Limb (tissue), 2 donors: ENCODE data around the gene KLHL40.
"Not testable (repeated sequence)": the region's sequence is repeated elsewhere in the genome, so short reads cannot be mapped to it uniquely, and the experiment has no call there.

Experiments
- DNase-seq, 2 donors: peaks; one replicate each; pipeline ENCODE4 v3.0.0-alpha.2; 2016; ENCODE audit errors: extremely low spot score in 2 of 2

KLHL40 gene

GRCh38 chr3:42720126-42720525, 34.8 kb downstream of the KLHL40 start:
- no peak for DNase-seq

- DNase-seq, result no peak
Observed at GRCh38 chr3:42721690-42722089, 36.4 kb downstream of the KLHL40 start.

GRCh38 chr3:42722442-42722841, 37.1 kb downstream of the KLHL40 start:
- DNase-seq, result not testable (repeated sequence)

- DNase-seq, result no peak
Observed at GRCh38 chr3:42723219-42723618, 37.9 kb downstream of the KLHL40 start.

GRCh38 chr3:42725454-42725853, 40.1 kb downstream of the KLHL40 start:
- DNase-seq, result no peak

- DNase-seq, result peak in 1 of 2 donors; percentile 21
Observed at GRCh38 chr3:42728056-42728455, 42.7 kb downstream of the KLHL40 start.

- no peak for DNase-seq
Observed at GRCh38 chr3:42728668-42729364, 43.5 kb downstream of the KLHL40 start.

GRCh38 chr3:42729404-42730145, 44.2 kb downstream of the KLHL40 start:
- DNase-seq, result no peak

GRCh38 chr3:42730294-42730693, 45.0 kb downstream of the KLHL40 start:
- no peak for DNase-seq

GRCh38 chr3:42730706-42731420, 45.5 kb downstream of the KLHL40 start:
- DNase-seq, result no peak

- DNase-seq, result no peak
Observed at GRCh38 chr3:42731476-42732195, 46.3 kb downstream of the KLHL40 start.

- DNase-seq, result no peak
Observed at GRCh38 chr3:42732196-42732828, 47.0 kb downstream of the KLHL40 start.

- no peak for DNase-seq
Observed at GRCh38 chr3:42732829-42733459, 47.6 kb downstream of the KLHL40 start.

GRCh38 chr3:42733501-42734262, 48.3 kb downstream of the KLHL40 start:
- DNase-seq, result no peak

GRCh38 chr3:42734263-42734860, 49.0 kb downstream of the KLHL40 start:
- DNase-seq, result no peak

- no peak for DNase-seq
Observed at GRCh38 chr3:42735019-42735418, 49.7 kb downstream of the KLHL40 start.

- no peak for DNase-seq
Observed at GRCh38 chr3:42735615-42736014, 50.3 kb downstream of the KLHL40 start.

GRCh38 chr3:42736081-42736480, 50.7 kb downstream of the KLHL40 start:
- no peak for DNase-seq

- no peak for DNase-seq
Observed at GRCh38 chr3:42736531-42736930, 51.2 kb downstream of the KLHL40 start.
